NOMO-1 treated with DMSO at 0.1 percent for 48 hours (cell line): ENCODE data around the gene GRIK5.
"Not testable (repeated sequence)": the region's sequence is repeated elsewhere in the genome, so short reads cannot be mapped to it uniquely, and the experiment has no call there.

ENCODE experiments used
- DNase-seq: peaks from one replicate; lab custom pipeline; 2025; ENCODE audit not compliant: unreplicated experiment; lab: John Stamatoyannopoulos, UW

GRIK5 gene

GRCh38 chr19:42069619-42070351 is at the start of gene GRIK5:
Gene GRIK5 (minus strand): TSS chr19:42070206. CDS start chr19:42065770, 4,436 bp downstream.
- DNase-seq, result no peak

GRCh38 chr19:42117076-42117475 is 47.1 kb upstream of the GRIK5 start:
- no peak for DNase-seq

- no peak for DNase-seq
Measured at GRCh38 chr19:42116308-42117075, 46.5 kb upstream of the GRIK5 start.

- DNase-seq, result no peak
Measured at GRCh38 chr19:42115705-42116104, 45.7 kb upstream of the GRIK5 start.

- DNase-seq, result no peak
Measured at GRCh38 chr19:42115219-42115618, 45.2 kb upstream of the GRIK5 start.

- no peak for DNase-seq
Measured at GRCh38 chr19:42114412-42114811, 44.4 kb upstream of the GRIK5 start.

GRCh38 chr19:42113641-42114348 is 43.8 kb upstream of the GRIK5 start:
- no peak for DNase-seq

GRCh38 chr19:42111811-42112210 is 41.8 kb upstream of the GRIK5 start:
- no peak for DNase-seq

- no peak for DNase-seq
Measured at GRCh38 chr19:42111384-42111783, 41.4 kb upstream of the GRIK5 start.

- DNase-seq, result no peak
Measured at GRCh38 chr19:42110658-42111057, 40.7 kb upstream of the GRIK5 start.

GRCh38 chr19:42109896-42110295 is 39.9 kb upstream of the GRIK5 start:
- DNase-seq, result no peak

GRCh38 chr19:42108527-42109389 is 38.8 kb upstream of the GRIK5 start:
- peak; percentile 87 for DNase-seq

GRCh38 chr19:42105368-42105767 is 35.4 kb upstream of the GRIK5 start:
- no peak for DNase-seq

- DNase-seq, result no peak
Measured at GRCh38 chr19:42102877-42103276, 32.9 kb upstream of the GRIK5 start.

GRCh38 chr19:42100241-42100640 is 30.2 kb upstream of the GRIK5 start:
- not testable (repeated sequence) for DNase-seq

- DNase-seq, result no peak
Measured at GRCh38 chr19:42099336-42099925, 29.4 kb upstream of the GRIK5 start.

- no peak for DNase-seq
Measured at GRCh38 chr19:42098781-42099180, 28.8 kb upstream of the GRIK5 start.

- no peak for DNase-seq
Measured at GRCh38 chr19:42097461-42097860, 27.5 kb upstream of the GRIK5 start.

GRCh38 chr19:42096255-42096837 is 26.3 kb upstream of the GRIK5 start:
- no peak for DNase-seq

GRCh38 chr19:42095814-42096230 is 25.8 kb upstream of the GRIK5 start:
- DNase-seq, result no peak
